Cardiac fibroblast (primary cell): ENCODE data around the gene SMIM35.

Experiments
- DNase-seq, 2 donors: peaks; one replicate each; pipeline versions ENCODE4 v3.0.0 to v3.0.0-alpha.2; 2010; ENCODE audit warnings: low read depth in 2 of 2
- H3K4me3 ChIP-seq, 2 donors: replicated peaks in 1 of 2; 1 replicate in 1 of 2; 2 replicates in 1 of 2; pipeline ENCODE4 v1.5.1; 2011; ENCODE audit warnings: low read depth in 2 of 2, low read length in 2 of 2, mild to moderate bottlenecking in 2 of 2, moderate library complexity in 1 of 2
- CTCF ChIP-seq: IDR thresholded peaks from one replicate; pipeline ENCODE4 v1.5.1; 2011; ENCODE audit warnings: low read depth, mild to moderate bottlenecking, low read length, inconsistent platforms

Gene SMIM35

GRCh38 chr11:117995472-117995871, 91.3 kb downstream of the SMIM35 start:
- no peak overlapping the region for H3K4me3 ChIP-seq
- TF ChIP-seq CTCF, result no peak
- DNase-seq, result no peak

GRCh38 chr11:117993988-117994745, 92.6 kb downstream of the SMIM35 start:
- no peak for DNase-seq
- TF ChIP-seq CTCF, result no peak
- no peak overlapping the region for H3K4me3 ChIP-seq

- DNase-seq, result no peak
- no peak overlapping the region for H3K4me3 ChIP-seq
- no peak for TF ChIP-seq CTCF
These were observed 94.1 kb downstream of the SMIM35 start for GRCh38 chr11:117992620-117993019.

- no peak overlapping the region for H3K4me3 ChIP-seq
- TF ChIP-seq CTCF, result no peak
- DNase-seq, result no peak
These were observed 94.6 kb downstream of the SMIM35 start for GRCh38 chr11:117992136-117992535.

- no peak overlapping the region for H3K4me3 ChIP-seq
- no peak for DNase-seq
- TF ChIP-seq CTCF, result no peak
These were observed 97.2 kb downstream of the SMIM35 start for GRCh38 chr11:117989351-117990102.

GRCh38 chr11:117986981-117987574, 99.7 kb downstream of the SMIM35 start:
- no peak overlapping the region for H3K4me3 ChIP-seq
- no peak for TF ChIP-seq CTCF
- no peak for DNase-seq
